GM23248 (cell line): ENCODE measurements around the gene SHANK2.

ENCODE experiments used
- EZH2 ChIP-seq: fragments of 200-600 bp; sonication (generic); IDR thresholded peaks from 2 replicates; pipeline ENCODE4 v1.6.1; 2018; ENCODE audit warnings: antibody characterized with exemption, mild to moderate bottlenecking; ENCODE audit not compliant: insufficient read depth, poor library complexity, severe bottlenecking
- EZH2phosphoT487 ChIP-seq: fragments of 200-600 bp; sonication (generic); IDR thresholded peaks from 2 replicates; pipeline ENCODE4 v1.6.1; 2018; ENCODE audit warnings: antibody characterized with exemption, moderate library complexity, mild to moderate bottlenecking, low read depth; ENCODE audit not compliant: insufficient read depth

- no peak for TF ChIP-seq EZH2phosphoT487
- TF ChIP-seq EZH2 = no peak
These were observed 32.2 kb upstream of the SHANK2 start for GRCh38 chr11:71284525-71285092.
